ENCODE measurements around the gene UXS1. TPM values are rescaled to one million over a fixed set of nuclear protein-coding genes. Genes with fewer than 3 reads are reported as not detected.

The UXS1 gene
- 10 to 100 TPM; 18.5 to 26.5 (median 22.8) TPM for total RNA-seq

- no peak for TF ChIP-seq CTCF (IDR thresholded peaks at IDR 0.05; ENCODE audit: low read depth)
Measured at GRCh38 chr2:106193977-106194778, at the start of gene UXS1. Gene UXS1, minus strand, starts transcription at chr2:106194301. Its CDS starts 60 bp downstream, at chr2:106194241.

GRCh38 chr2:106233350-106233706, 39.2 kb upstream of the UXS1 start:
- no peak for TF ChIP-seq CTCF (IDR thresholded peaks at IDR 0.05; ENCODE audit: low read depth)

GRCh38 chr2:106232638-106233349, 38.7 kb upstream of the UXS1 start:
- TF ChIP-seq CTCF (IDR thresholded peaks at IDR 0.05; ENCODE audit: low read depth) = no peak

- no peak for TF ChIP-seq CTCF (IDR thresholded peaks at IDR 0.05; ENCODE audit: low read depth)
Measured at GRCh38 chr2:106223347-106223746, 29.2 kb upstream of the UXS1 start.

GRCh38 chr2:106219813-106220212, 25.7 kb upstream of the UXS1 start:
- no peak for TF ChIP-seq CTCF (IDR thresholded peaks at IDR 0.05; ENCODE audit: low read depth)

GRCh38 chr2:106208874-106209273, 14.8 kb upstream of the UXS1 start:
- TF ChIP-seq CTCF (IDR thresholded peaks at IDR 0.05; ENCODE audit: low read depth) = no peak

GRCh38 chr2:106208399-106208798, 14.3 kb upstream of the UXS1 start:
- TF ChIP-seq CTCF (IDR thresholded peaks at IDR 0.05; ENCODE audit: low read depth) = no peak

Measured in subcutaneous adipose tissue (tissue), 4 donors.